Keratinocyte (primary cell): ENCODE results near the gene AKIP1. TPM values are rescaled to one million over a fixed set of nuclear protein-coding genes. Genes with fewer than 3 reads are reported as not detected.
"Not testable (repeated sequence)": the region's sequence is repeated elsewhere in the genome, so short reads cannot be mapped to it uniquely, and the experiment has no call there.

Experiments used
- DNase-seq: peaks from one replicate; pipeline ENCODE4 v3.0.0-alpha.2; 2011; ENCODE audit warnings: low read depth, missing footprints, low spot score
- FAIRE-seq: peaks from 2 replicates; lab custom pipeline; 2011; peaks lifted over from hg19 to GRCh38; lab: Jason Lieb, UNC
- H2AFZ ChIP-seq: 2 replicates; pipeline ENCODE4 v1.6.0; 2012; ENCODE audit warnings: low read length, control low read depth, inconsistent platforms; ENCODE audit not compliant: control insufficient read depth
- H3K27ac ChIP-seq: 2 replicates; pipeline ENCODE4 v1.5.1; 2011; ENCODE audit warnings: low read length; ENCODE audit not compliant: control insufficient read depth, insufficient read depth
- H3K27me3 ChIP-seq: 3 replicates; pipeline ENCODE4 v1.6.0; 2011; ENCODE audit warnings: low read length; ENCODE audit not compliant: control insufficient read depth, insufficient read depth; ENCODE audit errors: extremely low read depth
- H3K36me3 ChIP-seq, 2 experiments: 2 replicates in 1 of 2; 3 replicates in 1 of 2; pipeline ENCODE4 v1.5.1; 2011; ENCODE audit warnings: low read length in 2 of 2, mild to moderate bottlenecking in 1 of 2; ENCODE audit not compliant: control insufficient read depth in 2 of 2, insufficient read depth in 2 of 2; ENCODE audit errors: extremely low read depth in 1 of 2
- H3K4me1 ChIP-seq: 3 replicates; pipeline ENCODE4 v1.5.1; 2011; ENCODE audit warnings: low read length; ENCODE audit not compliant: control insufficient read depth, insufficient read depth; ENCODE audit errors: extremely low read depth
- H3K4me2 ChIP-seq: 3 replicates; pipeline ENCODE4 v1.6.0; 2011; ENCODE audit warnings: low read depth, low read length; ENCODE audit not compliant: control insufficient read depth, insufficient read depth; ENCODE audit errors: extremely low read depth
- H3K4me3 ChIP-seq, 3 experiments: fragments of 200-600 bp in 1 of 3; sonication (generic) in 1 of 3; 2 replicates in 2 of 3; 3 replicates in 1 of 3; pipeline ENCODE4 v1.5.1; 2011 to 2016; ENCODE audit warnings: low read length in 3 of 3, mild to moderate bottlenecking in 3 of 3, control low read depth in 2 of 3, inconsistent platforms in 1 of 3, low read depth in 1 of 3, mixed read lengths in 1 of 3, mixed run types in 1 of 3, moderate library complexity in 1 of 3; ENCODE audit not compliant: control insufficient read depth in 2 of 3, insufficient read depth in 2 of 3; ENCODE audit errors: extremely low read depth in 1 of 3
- H3K79me2 ChIP-seq: 2 replicates; pipeline ENCODE4 v1.6.0; 2012; ENCODE audit warnings: low read length; ENCODE audit not compliant: control insufficient read depth, insufficient read depth
- H3K9ac ChIP-seq: 3 replicates; pipeline ENCODE4 v1.6.0; 2011; ENCODE audit warnings: low read length; ENCODE audit not compliant: control insufficient read depth, insufficient read depth; ENCODE audit errors: extremely low read depth
- H3K9me1 ChIP-seq: 3 replicates; pipeline ENCODE4 v1.6.0; 2011; ENCODE audit warnings: low read length; ENCODE audit not compliant: control insufficient read depth, insufficient read depth; ENCODE audit errors: extremely low read depth
- H3K9me3 ChIP-seq: 2 replicates; pipeline ENCODE4 v1.5.1; 2012; ENCODE audit warnings: low read depth, low read length; ENCODE audit not compliant: control insufficient read depth
- H4K20me1 ChIP-seq: 3 replicates; pipeline ENCODE4 v1.6.0; 2011; ENCODE audit warnings: low read length; ENCODE audit not compliant: control insufficient read depth, insufficient read depth; ENCODE audit errors: extremely low read depth
- EZH2 ChIP-seq: IDR thresholded peaks from one replicate; pipeline ENCODE4 v1.6.1; 2012; ENCODE audit warnings: inconsistent platforms, mild to moderate bottlenecking, low read length, moderate library complexity
- dilution Hi-C: fragments of 300-500 bp; cut with MboI; formaldehyde crosslinking; loops from one replicate; pipeline ENCODE4 v1.7.0; 2020; ENCODE audit warnings: low sequenced_read_pairs; ENCODE audit not compliant: extremely low pct_ligation_motif_present
- polyA plus RNA-seq, 5 experiments: library from polyadenylated mRNA; depleted of rRNA in 3 of 5; stranded (reverse) in 3 of 5; stranded (forward) in 1 of 5; unstranded in 1 of 5; fragments of >200 nt; gene quantifications; 1 replicate in 1 of 5; 2 replicates in 3 of 5; 3 replicates in 1 of 5; pipeline versions ENCODE4 v1.2.1 to v1.2.3, GENCODE V29; 2011 to 2012; ENCODE audit warnings: missing spikeins in 2 of 5, low read depth in 1 of 5, low replicate concordance in 1 of 5
- TF ChIP-seq, protein P1 (sequence below), 3 experiments: IDR thresholded peaks in 1 of 3; conservative IDR thresholded peaks in 1 of 3; optimal IDR thresholded peaks in 1 of 3; 2 replicates in 2 of 3; 3 replicates in 1 of 3; pipeline versions ENCODE3 to v1.5.1; 2011; ENCODE audit warnings: low read length in 3 of 3, mild to moderate bottlenecking in 3 of 3, moderate library complexity in 2 of 3, control low read depth in 1 of 3, inconsistent platforms in 1 of 3; ENCODE audit not compliant: insufficient read depth in 2 of 3; ENCODE audit errors: extremely low read depth in 1 of 3

The AKIP1 gene
- polyA plus RNA-seq, 1 donor (not counting 4 experiments of a cell fraction or from before 2014, with no cell fraction given): 46.4 TPM

DNA sequence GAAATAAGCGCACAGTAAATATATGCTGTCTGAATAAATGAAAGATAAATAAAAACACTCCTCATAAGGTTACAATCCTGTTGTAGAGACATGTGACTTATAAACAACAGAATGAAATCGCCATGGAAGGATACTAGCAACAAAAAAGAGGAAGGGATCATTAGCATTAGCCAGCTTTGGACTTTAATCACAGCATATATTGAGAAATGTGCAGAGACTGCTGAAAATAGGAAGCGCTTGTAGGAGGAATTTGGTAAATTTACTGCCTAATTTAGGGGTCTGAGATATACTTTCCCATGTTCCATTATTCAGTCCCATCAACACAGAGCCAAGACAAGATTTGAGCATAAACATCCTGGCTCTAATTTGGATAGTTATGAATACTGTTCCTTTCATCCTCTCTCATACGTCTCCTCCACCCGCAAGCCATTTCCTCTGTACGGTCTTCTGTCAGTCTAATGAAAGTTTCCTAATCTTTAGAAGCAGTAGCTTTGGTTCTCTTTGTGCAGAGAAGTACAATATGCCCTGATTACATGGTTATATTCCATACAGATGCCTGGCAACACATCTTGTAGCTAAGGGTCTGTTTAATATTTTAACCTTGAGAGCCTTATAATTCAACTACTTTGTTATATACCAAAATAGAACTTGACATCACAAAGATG lies 37.1 kb upstream of the AKIP1 start:
- H4K20me1 ChIP-seq: no peaks in the 10 kb centered on the region
- FAIRE-seq (no peak), DNase-seq (no peak)
- no peaks in the 10 kb centered on the region for H3K36me3 ChIP-seq
- H3K9me1 ChIP-seq: no peaks in the 10 kb centered on the region
- no peak overlapping the region for H3K4me3 ChIP-seq
- no peaks in the 10 kb centered on the region for H3K9me3 ChIP-seq
- TF ChIP-seq, protein P1, sequence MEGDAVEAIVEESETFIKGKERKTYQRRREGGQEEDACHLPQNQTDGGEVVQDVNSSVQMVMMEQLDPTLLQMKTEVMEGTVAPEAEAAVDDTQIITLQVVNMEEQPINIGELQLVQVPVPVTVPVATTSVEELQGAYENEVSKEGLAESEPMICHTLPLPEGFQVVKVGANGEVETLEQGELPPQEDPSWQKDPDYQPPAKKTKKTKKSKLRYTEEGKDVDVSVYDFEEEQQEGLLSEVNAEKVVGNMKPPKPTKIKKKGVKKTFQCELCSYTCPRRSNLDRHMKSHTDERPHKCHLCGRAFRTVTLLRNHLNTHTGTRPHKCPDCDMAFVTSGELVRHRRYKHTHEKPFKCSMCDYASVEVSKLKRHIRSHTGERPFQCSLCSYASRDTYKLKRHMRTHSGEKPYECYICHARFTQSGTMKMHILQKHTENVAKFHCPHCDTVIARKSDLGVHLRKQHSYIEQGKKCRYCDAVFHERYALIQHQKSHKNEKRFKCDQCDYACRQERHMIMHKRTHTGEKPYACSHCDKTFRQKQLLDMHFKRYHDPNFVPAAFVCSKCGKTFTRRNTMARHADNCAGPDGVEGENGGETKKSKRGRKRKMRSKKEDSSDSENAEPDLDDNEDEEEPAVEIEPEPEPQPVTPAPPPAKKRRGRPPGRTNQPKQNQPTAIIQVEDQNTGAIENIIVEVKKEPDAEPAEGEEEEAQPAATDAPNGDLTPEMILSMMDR (optimal IDR thresholded peaks at IDR 0.05 in 1 of 3, IDR thresholded peaks at IDR 0.05 in 1 of 3, conservative IDR thresholded peaks at IDR 0.05 in 1 of 3; ENCODE audit: extremely low read depth in 1 of 3, insufficient read depth in 2 of 3, low read length in 3 of 3): no peak
- no peak for TF ChIP-seq EZH2
- H3K27ac ChIP-seq: no peak overlapping the region
- dilution Hi-C loops: no loop called here
- peaks cover 3% of the 10 kb centered on the region for H3K4me1 ChIP-seq
- H2AFZ ChIP-seq: no peak overlapping the region
- H3K4me2 ChIP-seq: no peak overlapping the region
- no peaks in the 10 kb centered on the region for H3K27me3 ChIP-seq
- no peak overlapping the region for H3K9ac ChIP-seq
- H3K79me2 ChIP-seq: no peaks in the 10 kb centered on the region

DNA sequence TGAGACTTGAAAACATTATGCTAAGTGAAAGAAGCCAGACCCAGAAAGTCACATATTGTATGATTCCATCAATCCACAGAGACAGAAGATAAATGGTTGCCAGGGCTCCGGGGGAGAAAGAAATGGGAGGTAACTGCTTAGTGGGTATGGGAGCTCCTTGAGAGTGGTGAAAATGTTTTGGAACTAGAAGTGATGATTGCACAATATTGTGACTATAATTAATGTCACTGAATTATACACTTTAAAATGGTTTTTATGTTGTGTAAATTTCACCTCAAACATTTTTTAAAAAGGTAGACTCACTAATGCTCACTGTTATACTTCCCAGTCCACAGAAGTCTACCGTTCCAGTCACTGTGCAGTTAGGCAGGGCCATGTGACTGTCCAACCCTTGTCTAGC lies 32.2 kb upstream of the AKIP1 start:
- Histone ChIP-seq H3K4me1 (no peaks in the 10 kb centered on the region), H3K36me3 (no peaks in the 10 kb centered on the region), H3K9me3 (no peaks in the 10 kb centered on the region), H2AFZ (no peak overlapping the region), H3K79me2 (no peaks in the 10 kb centered on the region), H3K9ac (no peak overlapping the region), H3K27me3 (no peaks in the 10 kb centered on the region), H3K27ac (no peak overlapping the region), H3K4me2 (no peak overlapping the region), H3K4me3 (no peak overlapping the region), H4K20me1 (no peaks in the 10 kb centered on the region), H3K9me1 (no peaks in the 10 kb centered on the region)
- FAIRE-seq: no peak
- DNase-seq: no peak
- dilution Hi-C loops: no loop called here
- no peak for TF ChIP-seq EZH2
- TF ChIP-seq, protein P1 (optimal IDR thresholded peaks at IDR 0.05 in 1 of 3, IDR thresholded peaks at IDR 0.05 in 1 of 3, conservative IDR thresholded peaks at IDR 0.05 in 1 of 3; ENCODE audit: extremely low read depth in 1 of 3, insufficient read depth in 2 of 3, low read length in 3 of 3): no peak

GRCh38 chr11:8881585-8881984 lies 29.4 kb upstream of the AKIP1 start:
- H2AFZ ChIP-seq, dilution Hi-C loops, FAIRE-seq, H3K9ac ChIP-seq, H3K4me2 ChIP-seq, H3K4me1 ChIP-seq, H3K4me3 ChIP-seq, H3K27me3 ChIP-seq, H3K27ac ChIP-seq, H4K20me1 ChIP-seq, H3K9me1 ChIP-seq, H3K9me3 ChIP-seq, DNase-seq, H3K79me2 ChIP-seq, H3K36me3 ChIP-seq: not testable (repeated sequence)
